NCI-H774 (cell line): ENCODE measurements around the gene KXD1.
"Not testable (repeated sequence)": the region's sequence is repeated elsewhere in the genome, so short reads cannot be mapped to it uniquely, and the experiment has no call there.

Experiments used
- DNase-seq: peaks from one replicate; lab custom pipeline; 2025; lab: John Stamatoyannopoulos, UW

The KXD1 gene

GRCh38 chr19:18580311-18580710 lies 22.6 kb downstream of the KXD1 start:
- no peak for DNase-seq

DNA sequence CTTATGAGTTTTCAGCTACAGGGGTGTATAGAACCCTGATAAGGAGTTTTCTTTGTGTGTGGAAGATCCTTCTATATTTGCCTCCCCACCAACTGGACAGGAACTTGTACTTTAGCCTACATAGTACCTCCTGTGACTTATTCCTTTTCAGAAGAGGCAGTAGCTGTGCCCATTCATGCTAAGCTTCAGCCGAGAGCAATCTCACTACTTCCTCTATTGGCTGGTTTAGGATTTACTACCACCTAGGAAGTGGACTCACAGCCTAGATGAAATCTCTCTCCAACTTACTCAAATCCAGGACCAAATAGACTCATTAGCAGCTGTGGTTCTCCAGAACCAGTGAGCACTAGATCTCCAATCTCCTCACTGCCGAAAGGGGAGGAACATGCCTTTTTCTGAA lies 28.6 kb downstream of the KXD1 start:
- DNase-seq: no peak

DNA sequence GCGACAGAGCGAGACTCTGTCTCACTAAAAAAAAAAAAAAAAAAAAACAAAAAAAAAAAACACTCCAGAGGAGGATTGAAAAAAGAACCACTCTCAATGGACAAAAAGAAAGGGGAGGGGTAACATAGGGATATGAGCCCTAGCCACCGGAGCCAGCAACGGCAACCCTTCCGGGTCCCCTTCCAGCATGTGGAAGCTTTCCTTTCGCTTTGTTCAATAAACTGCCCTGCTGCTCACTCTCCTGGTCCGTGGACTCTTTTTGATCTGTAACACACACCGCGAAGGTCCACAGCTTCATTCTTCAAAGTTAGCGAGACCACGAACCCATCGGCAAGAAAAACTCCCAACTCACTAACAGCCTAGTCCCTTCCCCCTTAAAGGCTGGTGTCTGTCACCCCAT lies 29.9 kb downstream of the KXD1 start:
- no peak for DNase-seq

DNA sequence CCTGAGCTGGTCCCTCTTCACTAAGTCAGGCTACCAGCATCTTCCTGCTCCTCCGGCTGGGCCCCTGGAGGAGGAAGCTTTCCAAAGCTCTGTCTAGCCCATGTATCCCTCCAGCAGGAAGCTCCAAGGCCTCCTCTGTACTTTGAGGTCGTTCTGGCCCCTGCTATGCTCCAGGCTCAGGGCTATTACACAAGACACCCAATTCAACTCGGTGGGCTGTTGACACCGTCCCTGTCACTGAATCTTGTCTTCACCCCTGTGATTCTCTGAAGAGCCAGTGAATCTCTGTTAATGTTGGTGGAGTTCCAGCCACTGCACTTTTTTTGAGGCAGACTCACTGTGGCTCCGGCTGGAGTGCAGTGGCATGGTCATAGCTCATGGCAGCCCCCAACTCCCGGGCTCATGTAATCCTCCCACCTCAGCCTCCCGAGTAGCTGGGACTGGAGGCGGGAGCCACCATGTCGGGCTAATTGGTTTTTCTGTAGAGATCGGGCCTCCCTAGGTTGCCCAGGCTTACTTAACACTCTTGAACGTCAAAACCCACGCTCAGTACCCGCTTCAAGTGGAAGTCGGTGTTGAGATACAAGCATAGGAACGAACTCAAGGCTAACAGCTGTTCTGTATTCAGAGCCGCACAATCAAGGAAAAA lies 30.4 kb downstream of the KXD1 start:
- no peak for DNase-seq

GRCh38 chr19:18588611-18589379 lies 31.1 kb downstream of the KXD1 start, which contains the start of gene REX1BD:
TSS of gene REX1BD (plus strand) at chr19:18588798. CDS start at chr19:18588802, 4 bp downstream.
- peak; percentile 63 for DNase-seq

DNA sequence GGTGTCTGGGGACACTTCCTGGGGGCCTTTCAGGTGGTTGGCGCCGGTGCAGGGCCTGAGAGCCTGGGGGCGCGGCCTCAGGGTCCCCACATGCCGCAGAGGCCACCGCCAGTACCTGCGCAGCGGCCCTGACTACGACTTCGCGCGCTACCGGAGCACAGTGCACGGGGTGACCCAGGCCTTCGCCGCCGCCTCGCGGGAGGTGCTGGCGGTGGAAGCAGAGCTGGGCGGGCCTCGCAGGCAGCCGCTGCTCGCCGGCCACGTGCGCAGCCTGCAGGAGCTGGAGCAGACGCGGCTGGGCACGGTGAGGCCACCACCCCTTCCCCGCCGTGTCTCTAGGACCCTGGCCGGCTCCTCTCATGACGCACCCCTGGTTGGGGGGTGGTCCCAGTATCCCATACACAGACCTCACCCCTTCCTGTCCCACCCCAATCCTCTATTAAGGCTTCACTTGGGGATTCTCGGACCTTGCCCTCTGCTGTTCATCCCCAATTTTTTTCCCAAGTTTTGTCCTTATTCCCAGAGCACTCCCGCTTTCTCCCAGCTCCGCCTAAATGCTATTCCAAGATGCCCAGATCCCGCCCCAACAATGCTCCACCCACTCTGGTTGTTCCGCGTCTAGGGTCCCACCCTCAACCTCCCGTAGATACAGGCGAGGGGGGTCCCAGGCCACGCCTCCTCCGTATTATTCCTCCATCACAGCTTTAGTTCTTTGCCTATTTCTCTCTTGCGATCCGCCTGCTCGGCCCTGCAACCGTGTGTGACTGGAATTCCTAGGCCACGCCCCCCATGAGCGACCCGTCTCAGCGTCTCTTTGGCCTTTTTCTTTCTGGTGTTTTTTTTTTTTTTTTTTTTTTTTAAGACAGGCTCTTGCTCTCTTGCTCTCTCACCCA lies 32.0 kb downstream of the KXD1 start:
- peak; percentile 27 for DNase-seq

DNA sequence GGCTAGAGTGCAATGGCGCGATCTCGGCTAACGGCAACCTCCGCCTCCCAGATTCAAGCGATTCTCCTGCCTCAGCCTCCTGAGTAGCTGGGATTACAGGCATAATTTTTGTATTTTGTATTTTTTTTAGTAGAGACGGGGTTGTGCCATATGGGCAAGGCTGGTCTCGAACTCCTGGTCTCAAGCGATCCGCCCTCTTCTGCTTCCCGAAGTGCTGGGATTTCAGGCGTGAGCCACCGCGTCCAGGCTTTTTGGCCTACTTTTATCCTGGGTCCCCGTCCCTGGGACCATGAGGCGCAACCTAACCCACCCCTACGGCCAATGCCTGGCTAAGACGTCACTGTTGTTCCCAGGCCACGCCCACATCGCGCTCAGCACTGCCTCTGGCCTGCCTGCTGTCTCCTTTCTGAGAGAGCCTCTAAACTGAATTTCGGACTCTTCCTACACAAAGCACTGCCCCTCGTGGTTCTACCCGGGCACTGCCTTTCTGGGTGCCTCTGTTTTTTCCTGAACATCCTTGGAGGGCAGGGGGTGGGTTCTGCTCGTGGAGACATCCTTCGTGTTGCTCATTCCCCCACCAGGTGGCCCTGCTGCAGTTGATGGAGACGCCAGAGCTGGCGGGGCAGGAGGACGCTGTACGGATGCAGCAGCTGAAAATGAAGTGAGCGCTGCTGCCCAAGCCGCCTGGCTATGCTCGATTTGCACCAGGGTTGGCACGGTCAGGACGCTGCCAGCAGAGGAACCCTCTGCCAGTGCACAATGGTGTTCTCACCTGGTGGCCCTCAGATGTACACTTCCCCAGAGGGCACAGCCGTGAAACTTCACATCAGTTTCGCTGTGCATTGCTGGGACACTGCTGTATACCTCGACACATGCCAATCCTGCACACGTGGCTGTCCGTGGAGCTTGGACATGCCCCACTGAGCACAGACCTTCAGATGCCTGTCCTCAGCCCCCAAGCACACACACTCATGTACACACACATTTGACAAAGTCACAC lies 32.9 kb downstream of the KXD1 start:
- DNase-seq: no peak

DNA sequence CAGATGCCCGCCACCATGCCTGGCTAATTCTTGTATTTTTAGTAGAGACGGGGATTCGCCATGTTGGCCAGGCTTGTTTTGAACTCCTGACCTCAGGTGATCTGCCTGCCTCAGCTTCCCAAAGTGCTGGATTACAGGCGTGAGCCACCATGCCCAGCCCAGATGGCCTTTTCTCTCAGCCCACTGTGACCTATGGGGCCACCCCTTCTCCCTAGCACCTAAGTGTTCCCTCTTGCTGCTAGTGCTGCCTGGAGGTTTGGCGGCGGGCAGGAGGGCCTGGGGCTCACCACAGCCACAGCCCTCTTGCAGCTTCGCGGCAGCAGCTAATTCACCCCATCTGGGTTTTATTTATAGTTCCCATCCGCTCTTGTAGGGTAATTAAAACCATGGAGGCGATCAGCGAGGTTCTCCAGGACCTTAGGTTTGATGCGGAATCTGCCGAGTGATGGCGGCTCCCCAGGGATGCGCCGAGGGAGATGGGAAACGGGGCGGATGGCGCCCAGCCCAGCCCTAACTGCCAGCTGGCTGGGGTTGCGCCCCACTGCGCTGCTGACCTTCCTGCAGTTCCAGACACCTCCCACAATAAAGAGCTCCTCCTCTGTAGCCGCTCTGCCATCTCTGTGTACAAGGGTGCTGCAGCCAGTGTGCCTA lies 34.2 kb downstream of the KXD1 start:
- DNase-seq: no peak

DNA sequence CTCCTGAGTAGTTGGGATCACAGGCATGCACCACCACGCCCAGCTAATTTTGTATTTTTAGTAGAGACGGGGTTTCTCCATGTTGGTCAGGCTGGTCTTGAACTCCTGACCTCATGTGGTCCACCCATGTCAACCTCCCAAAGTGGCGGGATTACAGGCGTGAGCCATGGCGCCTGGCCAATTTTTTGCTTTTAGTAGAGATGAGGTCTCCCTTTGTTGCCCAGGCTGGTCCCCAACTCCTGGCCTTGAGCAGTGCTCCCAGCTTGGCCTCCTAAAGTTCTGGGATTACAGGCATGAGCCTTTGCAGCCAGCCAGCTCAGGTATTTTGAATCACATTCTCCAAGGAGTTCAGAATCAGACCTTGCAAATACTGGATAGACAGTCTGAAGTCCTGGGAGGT lies 35.1 kb downstream of the KXD1 start:
- not testable (repeated sequence) for DNase-seq

- no peak for DNase-seq
Measured at GRCh38 chr19:18593367-18594095, 35.9 kb downstream of the KXD1 start.

- DNase-seq: peak; percentile 72
Measured at GRCh38 chr19:18594096-18594823, 36.6 kb downstream of the KXD1 start.

DNA sequence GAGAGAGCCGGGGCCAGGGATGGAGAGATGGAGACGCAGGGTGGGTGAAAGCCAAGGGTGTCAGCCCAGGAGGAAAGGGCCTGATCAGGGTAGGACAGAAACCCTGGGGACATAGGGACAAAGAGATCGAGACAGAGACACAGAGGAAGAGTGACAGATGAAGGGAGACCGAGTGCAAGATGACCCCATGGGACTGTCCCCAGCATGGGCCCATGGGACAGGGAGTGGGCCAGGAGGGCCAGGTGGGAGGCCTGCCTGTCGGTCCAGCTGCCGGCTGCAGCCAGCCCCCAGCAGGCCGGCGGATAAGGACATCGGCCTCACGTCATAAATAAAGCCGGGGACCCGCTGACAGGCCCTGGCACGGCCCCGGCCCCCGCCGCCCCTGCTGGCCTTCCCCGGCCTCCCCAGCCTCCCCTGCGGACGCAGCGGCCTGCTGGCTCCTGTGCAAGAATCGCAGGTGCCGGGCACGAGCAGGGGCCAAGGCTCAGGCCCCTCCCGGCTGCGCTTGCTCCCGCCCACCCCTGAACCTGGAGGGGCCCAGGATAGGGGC lies 37.2 kb downstream of the KXD1 start:
- no peak for DNase-seq

DNA sequence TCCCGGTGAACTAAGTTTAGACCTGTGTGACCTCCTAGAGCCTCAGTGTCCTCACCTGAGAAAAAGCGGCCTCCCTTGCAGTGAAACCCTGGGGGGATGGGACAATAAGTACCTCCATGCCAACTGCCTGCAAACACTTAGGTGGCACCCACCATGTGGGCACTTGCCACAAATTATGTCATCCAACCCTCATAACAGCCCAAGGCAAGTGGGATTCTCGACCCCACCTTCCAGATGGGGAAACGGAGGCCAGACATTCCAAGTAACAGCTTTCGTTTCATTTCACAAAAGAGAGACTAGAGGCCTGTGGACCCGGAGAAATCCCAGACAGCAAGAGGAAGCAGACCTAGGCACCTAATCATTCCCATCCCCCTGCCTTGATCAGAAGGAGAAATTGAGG lies 37.8 kb downstream of the KXD1 start:
- no peak for DNase-seq

DNA sequence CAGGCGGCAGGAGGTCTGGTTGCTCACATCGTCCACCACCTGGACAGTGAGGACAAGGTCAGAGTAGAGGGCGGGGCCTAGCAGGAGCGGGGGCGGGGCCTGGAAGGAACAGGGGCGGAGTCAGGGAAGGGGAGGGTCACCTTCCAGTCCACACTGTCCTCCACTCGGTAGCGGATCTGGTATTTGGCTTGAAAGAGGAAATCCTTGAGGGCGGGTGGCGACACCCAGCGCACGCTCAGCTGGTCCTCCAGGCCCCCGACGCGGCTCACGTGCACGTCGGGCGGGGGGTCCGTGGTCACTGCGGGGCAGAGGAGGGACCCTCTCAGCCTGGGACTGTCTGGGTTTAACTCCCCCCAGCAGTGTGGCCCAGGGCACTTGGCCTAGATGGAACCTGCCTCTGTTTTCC lies 39.1 kb downstream of the KXD1 start:
- DNase-seq: peak; percentile 57

GRCh38 chr19:18597809-18598660 lies 40.4 kb downstream of the KXD1 start:
- no peak for DNase-seq

DNA sequence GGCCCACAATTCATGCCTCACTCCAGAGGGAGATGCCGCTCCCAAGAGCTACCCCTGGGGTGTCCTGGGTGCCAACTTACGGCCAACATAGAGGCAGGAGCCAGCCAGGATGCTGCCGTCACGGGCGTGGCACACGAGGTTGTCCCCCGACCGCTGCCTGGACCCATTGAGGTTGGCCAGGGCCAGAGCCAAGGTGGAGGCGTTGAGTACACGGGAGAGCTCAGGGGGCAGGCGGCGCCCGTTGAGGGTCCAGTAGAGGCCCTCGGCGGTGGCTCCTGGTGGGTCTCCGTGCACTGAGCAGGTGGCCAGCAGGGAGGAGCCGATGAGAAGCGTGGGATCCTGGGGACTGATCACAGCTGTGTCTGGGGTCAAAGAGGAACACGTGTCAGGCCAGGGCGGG lies 41.8 kb downstream of the KXD1 start:
- DNase-seq: no peak

DNA sequence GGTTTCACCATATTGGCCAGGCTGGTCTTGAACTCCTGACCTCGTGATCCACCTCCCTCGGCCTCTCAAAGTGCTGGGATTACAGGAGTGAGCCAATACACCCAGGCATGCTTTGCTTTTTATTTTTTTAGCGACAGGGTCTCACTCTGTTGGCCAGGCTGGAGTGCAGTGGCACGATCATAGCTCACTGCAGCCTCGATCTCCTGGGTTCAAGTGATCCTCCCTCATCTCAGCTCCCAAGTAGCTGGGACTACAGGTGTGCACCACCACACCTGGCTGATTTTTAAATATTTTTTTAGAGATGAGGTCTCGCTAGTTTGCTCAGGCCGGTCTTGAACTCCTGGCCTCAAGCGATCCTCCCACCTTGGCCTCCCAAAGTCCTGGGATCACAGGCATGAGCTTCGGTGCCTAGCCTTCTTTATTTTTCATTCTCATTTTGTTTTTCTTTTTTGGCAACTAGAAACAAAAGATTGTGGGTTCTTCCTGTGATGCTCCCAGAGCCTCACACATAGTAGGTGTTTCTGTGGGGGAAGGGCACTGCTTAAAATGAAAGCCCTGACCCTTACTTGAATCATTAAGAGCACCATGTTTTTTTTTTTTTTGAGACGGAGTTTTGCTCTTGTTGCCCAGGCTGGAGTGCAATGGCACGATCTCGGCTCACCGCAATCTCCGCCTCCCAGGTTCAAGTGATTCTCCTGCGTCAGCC lies 43.2 kb downstream of the KXD1 start:
- DNase-seq: not testable (repeated sequence)

- DNase-seq: no peak
Measured at GRCh38 chr19:18601875-18602274, 44.2 kb downstream of the KXD1 start.
